Stomach (tissue), 9 donors: Measurements from ENCODE around the gene CBL. TPM values are rescaled to one million over a fixed set of nuclear protein-coding genes. Genes with fewer than 3 reads are reported as not detected.

Experiments used
- DNase-seq, 2 donors: peaks; one replicate each; pipeline versions ENCODE4 v3.0.0 to v3.0.0-alpha.2; 2013 to 2019
- H3K27ac ChIP-seq, 5 donors: fragments of 200-600 bp in 4 of 5; sonication (generic) in 4 of 5; one replicate each; pipeline ENCODE4 v1.5.1; 2013 to 2019; ENCODE audit warnings: mild to moderate bottlenecking in 1 of 5, moderate library complexity in 1 of 5
- H3K27me3 ChIP-seq, 3 donors: fragments of 200-600 bp; sonication (generic); one replicate each; pipeline ENCODE4 v1.5.1; 2017 to 2019; ENCODE audit warnings: mixed run types in 1 of 3
- H3K36me3 ChIP-seq, 4 donors: fragments of 200-600 bp; sonication (generic); 1 replicate in 3 of 4; 2 replicates in 1 of 4; pipeline ENCODE4 v1.5.1; 2016 to 2019
- H3K4me1 ChIP-seq, 4 donors: fragments of 200-600 bp; sonication (generic); one replicate each; pipeline ENCODE4 v1.5.1; 2016 to 2019
- H3K4me3 ChIP-seq, 4 donors: fragments of 200-600 bp; sonication (generic) in 3 of 4; one replicate each; pipeline ENCODE4 v1.5.1; 2016 to 2019; ENCODE audit warnings: mild to moderate bottlenecking in 1 of 4
- H3K9me3 ChIP-seq, 4 donors: fragments of 200-600 bp; sonication (generic); one replicate each; pipeline ENCODE4 v1.5.1; 2016 to 2019
- EP300 ChIP-seq: sonication (generic); formaldehyde crosslinking; IDR thresholded peaks from one replicate; pipeline ENCODE4 v1.6.1; 2017; ENCODE audit warnings: antibody characterized with exemption
- POLR2A ChIP-seq, 4 donors: fragments of 450-650 bp; IDR thresholded peaks; one replicate each; pipeline ENCODE4 v1.6.1; 2016; ENCODE audit warnings: antibody characterized with exemption in 4 of 4, control low read depth in 2 of 4, mild to moderate bottlenecking in 1 of 4, moderate library complexity in 1 of 4
- POLR2AphosphoS5 ChIP-seq, 3 donors: sonication (generic); formaldehyde crosslinking; IDR thresholded peaks; one replicate each; pipeline ENCODE4 v1.6.1; 2016; ENCODE audit warnings: antibody characterized with exemption in 3 of 3
- WGBS, 5 donors: extraction: QIAGEN DNeasy Blood & Tissue Kit in 3 of 5; methylation state at CpG; one replicate each; pipeline versions ENCODE4 v1.1.5 to v1.1.7; 2013 to 2018; 5-methylcytosine and 5-hydroxymethylcytosine counted together
- intact Hi-C: fragments of 100-400 bp; cut with DNase I; formaldehyde crosslinking; loops from one replicate; pipeline ENCODE4 v1.15.1; 2023; ENCODE audit warnings: low total_unique reads
- polyA plus RNA-seq, 3 donors: library from polyadenylated mRNA; stranded (reverse); fragments of 200-250 nt; gene quantifications; one replicate each; pipeline ENCODE4 v1.2.3, GENCODE V29; 2013
- total RNA-seq, 5 donors: library from RNA; depleted of rRNA; stranded (reverse); fragments of >200 nt; gene quantifications; one replicate each; pipeline versions ENCODE4 v1.1.0 to v1.2.3, GENCODE V29; 2014 to 2016
- TF ChIP-seq, protein P1 (sequence below), 7 experiments: fragments of 450-650 bp in 4 of 7; fragments of 200-600 bp in 3 of 7; sonication (generic) in 3 of 7; IDR thresholded peaks; one replicate each; pipeline ENCODE4 v1.5.1; 2016 to 2019; ENCODE audit warnings: antibody characterized with exemption in 7 of 7, control low read depth in 2 of 7, mild to moderate bottlenecking in 1 of 7
- donor health status: healthy with polysubstance abuse.
- donor health status: Bipolar disorder and iron deficiency.
- donor health status: healthy.

Gene CBL
- total and polyA plus RNA-seq, 8 donors: 1.4 to 13.8 (median 7.9) TPM

DNA sequence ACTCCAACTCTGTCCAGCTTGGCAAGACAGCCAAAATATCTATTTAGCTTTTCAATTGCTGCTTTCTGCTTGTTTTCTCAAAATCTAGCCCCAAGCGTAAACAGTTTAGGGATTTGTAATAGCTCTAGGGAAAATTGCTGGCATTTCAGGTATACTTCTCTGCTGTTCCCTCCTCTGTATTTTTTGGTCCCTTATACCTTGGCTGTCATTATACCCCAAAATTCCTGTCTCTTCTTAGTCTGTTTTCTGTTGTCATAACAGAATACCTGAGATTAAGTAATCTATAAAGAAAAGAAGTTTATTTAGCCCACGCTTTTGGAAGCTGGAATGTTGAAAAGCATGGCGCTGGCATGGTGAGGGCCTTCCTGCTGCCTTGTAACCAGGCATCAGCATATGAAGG, 87.3 kb downstream of the CBL start:
- no peaks in the 10 kb centered on the region for H3K27me3 ChIP-seq
- H3K4me3 ChIP-seq: no peak overlapping the region
- peaks cover 0 to 12% (median 7%) of the 10 kb centered on the region in 4 donors for H3K9me3 ChIP-seq
- intact Hi-C loops: no loop called here
- H3K27ac ChIP-seq: no peak overlapping the region
- peaks cover 16 to 66% (median 62%) of the 10 kb centered on the region in 4 donors for H3K36me3 ChIP-seq
- TF ChIP-seq POLR2AphosphoS5 (IDR thresholded peaks at IDR 0.05): no peak
- TF ChIP-seq EP300: no peak
- no peak for TF ChIP-seq POLR2A (IDR thresholded peaks at IDR 0.05)
- TF ChIP-seq, protein P1, sequence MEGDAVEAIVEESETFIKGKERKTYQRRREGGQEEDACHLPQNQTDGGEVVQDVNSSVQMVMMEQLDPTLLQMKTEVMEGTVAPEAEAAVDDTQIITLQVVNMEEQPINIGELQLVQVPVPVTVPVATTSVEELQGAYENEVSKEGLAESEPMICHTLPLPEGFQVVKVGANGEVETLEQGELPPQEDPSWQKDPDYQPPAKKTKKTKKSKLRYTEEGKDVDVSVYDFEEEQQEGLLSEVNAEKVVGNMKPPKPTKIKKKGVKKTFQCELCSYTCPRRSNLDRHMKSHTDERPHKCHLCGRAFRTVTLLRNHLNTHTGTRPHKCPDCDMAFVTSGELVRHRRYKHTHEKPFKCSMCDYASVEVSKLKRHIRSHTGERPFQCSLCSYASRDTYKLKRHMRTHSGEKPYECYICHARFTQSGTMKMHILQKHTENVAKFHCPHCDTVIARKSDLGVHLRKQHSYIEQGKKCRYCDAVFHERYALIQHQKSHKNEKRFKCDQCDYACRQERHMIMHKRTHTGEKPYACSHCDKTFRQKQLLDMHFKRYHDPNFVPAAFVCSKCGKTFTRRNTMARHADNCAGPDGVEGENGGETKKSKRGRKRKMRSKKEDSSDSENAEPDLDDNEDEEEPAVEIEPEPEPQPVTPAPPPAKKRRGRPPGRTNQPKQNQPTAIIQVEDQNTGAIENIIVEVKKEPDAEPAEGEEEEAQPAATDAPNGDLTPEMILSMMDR (IDR thresholded peaks at IDR 0.05): no peak
- peaks cover 0 to 17% (median 9%) of the 10 kb centered on the region in 4 donors for H3K4me1 ChIP-seq
- no peak for DNase-seq
- 91 to 98% (median 93%) methylated on average over 3 of the region's 3 CpGs for WGBS, 5 donors

DNA sequence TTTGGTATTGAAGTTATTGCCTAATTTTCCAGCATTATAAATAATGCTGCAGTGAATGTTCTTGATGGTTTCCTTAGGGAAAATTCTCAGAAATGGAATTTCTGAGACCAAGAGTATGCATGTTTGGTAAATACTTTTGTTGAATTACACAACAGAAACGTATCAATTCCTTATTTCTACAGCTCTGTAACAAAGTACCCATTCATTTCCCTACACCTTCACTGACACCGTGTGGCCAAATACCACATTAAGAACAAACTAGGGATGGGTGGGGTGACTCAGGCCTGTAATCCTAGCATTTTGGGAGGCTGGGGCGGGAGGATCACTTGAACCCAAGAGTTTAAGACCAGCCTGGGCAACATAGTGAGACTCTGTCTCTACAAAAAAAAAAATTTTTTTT, 89.0 kb downstream of the CBL start:
- intact Hi-C loops: no loop called here
- Histone ChIP-seq H3K27ac (no peak overlapping the region), H3K36me3 (peaks cover 34 to 75% (median 66%) of the 10 kb centered on the region in 4 donors), H3K4me1 (peaks cover 0 to 22% (median 14%) of the 10 kb centered on the region in 4 donors), H3K27me3 (no peaks in the 10 kb centered on the region), H3K9me3 (peaks cover 0 to 12% (median 7%) of the 10 kb centered on the region in 4 donors), H3K4me3 (no peak overlapping the region)
- no peak for TF ChIP-seq POLR2AphosphoS5 (IDR thresholded peaks at IDR 0.05)
- TF ChIP-seq EP300: no peak
- no peak for TF ChIP-seq POLR2A (IDR thresholded peaks at IDR 0.05)
- TF ChIP-seq, protein P1 (IDR thresholded peaks at IDR 0.05): no peak
- DNase-seq: no peak
- 44 to 64% (median 46%) methylated on average over 3 of the region's 3 CpGs for WGBS, 5 donors

DNA sequence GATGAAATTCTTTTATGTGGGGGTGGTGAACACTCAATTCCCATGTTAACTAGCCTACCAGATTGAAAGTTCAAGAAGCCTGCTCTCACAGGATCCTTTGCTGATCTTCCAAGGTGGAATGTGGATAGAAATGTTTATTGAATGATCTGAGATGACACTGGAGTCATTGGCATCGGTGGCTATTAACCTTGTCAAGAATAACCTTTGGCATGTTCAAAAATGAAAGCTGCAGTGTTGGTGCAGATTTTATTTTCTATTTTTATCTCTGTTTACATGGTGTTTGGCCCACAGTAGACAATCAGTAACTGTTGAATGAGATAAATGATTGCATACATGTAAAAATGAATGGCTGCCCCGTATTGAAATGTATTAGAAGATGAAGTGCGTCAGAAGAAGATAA, 91.8 kb downstream of the CBL start:
- Histone ChIP-seq H3K36me3 (peaks cover 38 to 85% (median 75%) of the 10 kb centered on the region in 4 donors), H3K4me3 (no peak overlapping the region), H3K4me1 (peaks cover 0 to 32% (median 18%) of the 10 kb centered on the region in 4 donors), H3K27me3 (no peaks in the 10 kb centered on the region), H3K27ac (peak overlapping the region in 2 of 5 donors; percentile 14 to 72), H3K9me3 (no peaks in the 10 kb centered on the region)
- WGBS, 5 donors: 48 to 70% (median 58%) methylated on average over 3 of the region's 3 CpGs
- TF ChIP-seq EP300 (no peak), POLR2AphosphoS5 (IDR thresholded peaks at IDR 0.05) (no peak), POLR2A (IDR thresholded peaks at IDR 0.05) (no peak)
- TF ChIP-seq, protein P1 (IDR thresholded peaks at IDR 0.05): no peak
- no peak for DNase-seq
- intact Hi-C loops: no loop called here

DNA sequence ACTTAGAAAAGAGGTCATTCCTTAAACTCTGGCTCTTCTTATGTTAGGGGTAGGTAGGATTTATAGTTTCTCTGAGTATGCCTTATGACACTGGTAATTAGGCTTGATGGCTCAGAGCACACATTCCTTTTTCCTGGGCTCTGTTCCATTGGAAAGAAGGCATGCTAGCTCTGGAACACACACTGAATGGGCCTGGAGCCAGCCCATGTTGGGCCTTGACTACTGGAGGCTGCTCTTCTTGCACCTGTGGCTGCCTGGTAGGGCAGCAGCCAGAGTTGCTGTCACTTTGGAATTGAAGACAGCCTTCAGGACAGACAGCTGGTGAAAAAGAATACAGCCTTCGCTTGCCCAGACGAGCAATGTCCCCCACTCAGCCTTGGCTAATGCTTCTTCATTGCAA, 92.6 kb downstream of the CBL start:
- peaks cover 0 to 32% (median 18%) of the 10 kb centered on the region in 4 donors for H3K4me1 ChIP-seq
- H3K27me3 ChIP-seq: no peaks in the 10 kb centered on the region
- peak in 1 of 2 donors; percentile 56 for DNase-seq
- H3K9me3 ChIP-seq: no peaks in the 10 kb centered on the region
- peaks cover 38 to 90% (median 76%) of the 10 kb centered on the region in 4 donors for H3K36me3 ChIP-seq
- H3K27ac ChIP-seq: peak overlapping the region in 2 of 5 donors; percentile 14 to 72
- intact Hi-C loops: no loop called here
- 68 to 96% (median 86%) methylated on average over 2 of the region's 2 CpGs for WGBS, 5 donors
- TF ChIP-seq POLR2AphosphoS5 (IDR thresholded peaks at IDR 0.05) (peak in 2 of 3 donors; percentile 8 to 39), EP300 (no peak)
- H3K4me3 ChIP-seq: no peak overlapping the region

DNA sequence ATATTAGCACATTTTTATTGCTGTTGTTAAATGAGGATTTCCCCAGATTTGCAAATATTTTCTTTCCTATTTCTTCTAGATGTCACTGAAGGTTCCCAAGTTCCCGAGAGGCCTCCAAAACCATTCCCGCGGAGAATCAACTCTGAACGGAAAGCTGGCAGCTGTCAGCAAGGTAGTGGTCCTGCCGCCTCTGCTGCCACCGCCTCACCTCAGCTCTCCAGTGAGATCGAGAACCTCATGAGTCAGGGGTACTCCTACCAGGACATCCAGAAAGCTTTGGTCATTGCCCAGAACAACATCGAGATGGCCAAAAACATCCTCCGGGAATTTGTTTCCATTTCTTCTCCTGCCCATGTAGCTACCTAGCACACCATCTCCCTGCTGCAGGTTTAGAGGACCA, 93.3 kb downstream of the CBL start:
- peaks cover 0 to 32% (median 18%) of the 10 kb centered on the region in 4 donors for H3K4me1 ChIP-seq
- 96 to 98% (median 97%) methylated on average over 9 of the region's 9 CpGs for WGBS, 5 donors
- H3K36me3 ChIP-seq: peaks cover 43 to 90% (median 77%) of the 10 kb centered on the region in 4 donors
- peak overlapping the region in 3 of 5 donors; percentile 20 to 72 (median 35) for H3K27ac ChIP-seq
- no peak for DNase-seq
- TF ChIP-seq EP300 (no peak), POLR2AphosphoS5 (IDR thresholded peaks at IDR 0.05) (no peak), POLR2A (IDR thresholded peaks at IDR 0.05) (no peak)
- TF ChIP-seq, protein P1 (IDR thresholded peaks at IDR 0.05): no peak
- no peak overlapping the region for H3K4me3 ChIP-seq
- no peaks in the 10 kb centered on the region for H3K27me3 ChIP-seq
- H3K9me3 ChIP-seq: no peaks in the 10 kb centered on the region
- intact Hi-C loops: no loop called here
